GM19467 (cell line): ENCODE results near the gene PLD5.
"Not testable (repeated sequence)": the region's sequence is repeated elsewhere in the genome, so short reads cannot be mapped to it uniquely, and the experiment has no call there.

ENCODE experiments used
- ATAC-seq: cut with Tn5 transposase; IDR thresholded peaks from one replicate; pipeline ENCODE4 v1.9.1; 2021; ENCODE audit warnings: mild to moderate bottlenecking, moderate library complexity; ENCODE audit not compliant: unreplicated experiment

PLD5 gene

GRCh38 chr1:242214455-242214854 lies 310.0 kb downstream of the PLD5 start:
- not testable (repeated sequence) for ATAC-seq

DNA sequence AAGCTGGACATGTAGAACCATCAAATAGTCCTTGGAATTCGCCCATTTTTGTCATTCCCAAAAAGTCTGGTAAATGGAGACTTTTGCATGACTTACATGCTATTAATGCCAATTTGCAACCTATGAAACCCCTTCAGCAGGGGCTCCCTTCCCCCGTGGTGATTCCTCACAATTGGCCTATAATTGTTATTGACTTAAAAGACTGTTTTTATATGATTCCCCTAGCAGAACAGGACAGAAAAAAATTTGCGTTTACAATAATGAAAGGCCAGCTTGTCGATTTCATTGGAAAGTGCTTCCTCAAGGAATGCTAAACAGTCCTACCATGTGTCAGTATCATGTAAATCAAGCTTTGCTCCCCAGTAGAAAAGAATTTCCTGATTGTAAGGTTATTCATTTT lies 311.5 kb downstream of the PLD5 start:
- not testable (repeated sequence) for ATAC-seq

GRCh38 chr1:242212401-242212800 lies 312.1 kb downstream of the PLD5 start:
- ATAC-seq: no peak

DNA sequence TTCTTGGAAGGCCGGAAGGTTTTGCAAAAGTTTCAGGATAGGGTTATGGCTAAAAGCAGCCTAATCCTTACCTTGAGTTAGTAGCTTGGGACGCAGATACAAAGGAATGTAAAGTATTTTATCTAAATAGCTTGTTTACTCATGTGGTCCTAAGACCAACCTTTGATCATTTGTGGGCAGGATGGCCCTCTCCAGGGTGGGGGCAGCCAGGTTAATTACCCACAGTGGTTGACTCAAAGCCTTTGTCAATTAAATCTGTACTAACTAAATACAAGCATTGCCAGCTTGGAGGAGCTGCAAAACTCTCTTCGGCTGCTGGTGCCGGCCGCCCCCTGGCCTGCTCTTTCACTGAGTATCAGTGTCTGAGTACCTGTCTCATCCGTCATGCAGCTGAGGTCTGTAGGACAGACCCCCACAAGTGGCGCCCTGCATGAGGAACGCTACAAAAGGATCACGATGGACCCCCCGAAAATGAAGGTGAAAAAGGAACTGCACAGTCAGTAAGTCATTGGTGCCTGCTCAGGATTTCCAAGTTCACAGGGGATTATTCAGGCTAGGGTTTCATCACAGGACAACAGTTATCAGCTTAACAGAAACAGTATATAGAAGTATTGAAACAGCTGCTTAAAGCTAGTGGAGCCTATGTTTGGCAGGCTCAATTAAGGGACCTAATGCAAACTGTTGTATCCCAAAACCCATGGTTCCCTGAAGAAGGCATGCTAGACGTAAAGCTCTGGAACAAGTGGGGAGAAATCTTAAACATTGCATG lies 313.1 kb downstream of the PLD5 start:
- ATAC-seq: no peak

GRCh38 chr1:242210316-242210715 lies 314.2 kb downstream of the PLD5 start:
- ATAC-seq: not testable (repeated sequence)

DNA sequence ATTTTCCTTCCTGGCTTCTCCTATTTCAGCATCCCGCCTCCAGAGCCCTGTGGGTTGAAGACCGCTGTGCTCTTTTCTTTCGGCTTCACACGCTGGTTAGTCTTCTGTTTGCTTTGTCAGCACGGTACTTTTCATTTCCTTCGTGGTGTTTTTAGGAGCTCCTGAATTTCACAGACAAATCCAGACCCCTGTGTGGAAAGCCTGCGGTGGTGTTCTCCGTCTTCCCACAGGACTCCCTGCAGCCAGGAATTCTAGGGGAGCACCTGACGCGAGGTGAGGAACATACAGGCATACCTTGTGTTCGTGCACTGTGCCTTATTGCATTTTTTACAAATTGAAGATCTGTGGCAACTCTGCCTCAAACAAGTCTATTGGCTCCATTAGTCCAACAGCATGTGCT lies 315.4 kb downstream of the PLD5 start:
- ATAC-seq: no peak

DNA sequence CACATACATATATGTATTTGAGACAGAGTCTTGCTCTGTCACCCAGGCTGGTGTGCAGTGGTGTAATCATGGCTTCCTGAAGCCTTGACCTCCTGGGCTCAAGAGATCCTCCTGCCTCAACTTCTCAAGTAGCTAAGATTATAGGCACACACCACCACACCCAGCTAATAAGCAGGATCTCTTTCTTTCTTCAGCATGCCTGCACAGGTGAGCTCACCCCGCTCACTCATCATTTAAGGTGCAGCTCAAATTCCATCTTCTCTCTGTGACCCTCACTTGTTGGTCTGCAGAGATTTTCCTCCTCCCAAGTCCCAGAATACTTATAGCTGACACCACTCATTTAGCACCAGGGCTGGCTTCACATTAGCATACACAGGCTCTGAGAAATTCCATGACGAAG lies 316.5 kb downstream of the PLD5 start:
- no peak for ATAC-seq

GRCh38 chr1:242206994-242207393 lies 317.5 kb downstream of the PLD5 start:
- ATAC-seq: no peak

DNA sequence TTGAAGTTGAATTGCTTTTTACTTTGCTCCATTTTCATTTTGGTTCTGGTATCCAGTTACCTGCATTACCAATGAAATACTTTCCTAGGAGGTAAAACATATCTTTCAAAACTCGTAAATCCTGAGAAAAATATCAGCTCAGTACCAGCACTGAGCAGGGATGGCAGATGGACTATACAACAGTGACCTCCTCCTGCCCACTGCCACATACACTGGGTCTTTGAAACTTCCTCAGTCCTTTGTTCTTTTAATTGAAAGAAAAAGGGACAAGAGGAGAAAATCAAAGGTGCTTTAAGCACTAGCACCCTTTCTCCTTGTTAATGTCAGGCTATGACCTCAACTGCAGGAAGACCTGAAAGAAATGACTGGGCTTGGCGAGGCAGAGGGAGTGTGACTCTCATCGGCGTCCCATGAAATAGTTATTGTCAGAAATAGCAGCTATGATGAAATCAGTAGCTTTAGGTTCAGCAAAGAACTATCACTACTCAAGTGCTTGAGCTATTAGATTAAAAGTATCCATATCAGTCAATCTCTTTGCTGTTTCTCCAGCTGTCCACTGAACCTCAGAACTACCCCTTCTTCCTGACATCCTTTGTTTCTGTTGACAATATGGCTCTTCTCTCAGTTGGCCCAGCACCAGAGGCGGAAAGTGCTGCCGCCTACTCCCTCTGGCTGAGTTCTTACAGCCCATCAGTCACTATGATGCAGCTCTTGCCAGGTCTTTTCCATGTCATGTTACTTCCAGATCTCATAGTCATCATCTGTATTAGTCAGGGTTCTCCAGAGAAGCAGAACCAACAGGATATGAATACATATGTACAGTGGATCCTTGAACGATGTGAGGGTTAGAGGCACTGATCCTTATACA lies 318.6 kb downstream of the PLD5 start:
- ATAC-seq: no peak

DNA sequence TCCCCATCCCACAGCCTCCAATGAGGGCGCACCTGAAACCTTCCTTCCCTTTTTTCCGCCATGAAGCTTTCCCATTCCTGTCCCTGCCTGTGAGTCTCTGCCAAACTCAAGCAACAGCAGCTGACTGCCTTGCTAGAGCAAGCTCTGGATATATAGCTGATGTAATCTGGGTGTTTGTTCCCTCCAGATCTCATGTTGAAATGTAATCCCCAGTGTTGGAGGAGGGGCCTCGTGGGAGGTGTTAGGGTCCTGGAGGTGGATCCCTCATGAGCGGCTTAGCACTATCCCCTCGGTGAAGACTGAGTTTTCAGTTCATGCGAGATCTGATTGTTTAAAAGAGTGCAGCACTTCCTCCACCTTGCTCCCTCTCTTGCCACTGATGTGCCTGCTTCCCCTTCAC lies 321.2 kb downstream of the PLD5 start:
- no peak for ATAC-seq

GRCh38 chr1:242201090-242201489 lies 323.4 kb downstream of the PLD5 start:
- no peak for ATAC-seq

DNA sequence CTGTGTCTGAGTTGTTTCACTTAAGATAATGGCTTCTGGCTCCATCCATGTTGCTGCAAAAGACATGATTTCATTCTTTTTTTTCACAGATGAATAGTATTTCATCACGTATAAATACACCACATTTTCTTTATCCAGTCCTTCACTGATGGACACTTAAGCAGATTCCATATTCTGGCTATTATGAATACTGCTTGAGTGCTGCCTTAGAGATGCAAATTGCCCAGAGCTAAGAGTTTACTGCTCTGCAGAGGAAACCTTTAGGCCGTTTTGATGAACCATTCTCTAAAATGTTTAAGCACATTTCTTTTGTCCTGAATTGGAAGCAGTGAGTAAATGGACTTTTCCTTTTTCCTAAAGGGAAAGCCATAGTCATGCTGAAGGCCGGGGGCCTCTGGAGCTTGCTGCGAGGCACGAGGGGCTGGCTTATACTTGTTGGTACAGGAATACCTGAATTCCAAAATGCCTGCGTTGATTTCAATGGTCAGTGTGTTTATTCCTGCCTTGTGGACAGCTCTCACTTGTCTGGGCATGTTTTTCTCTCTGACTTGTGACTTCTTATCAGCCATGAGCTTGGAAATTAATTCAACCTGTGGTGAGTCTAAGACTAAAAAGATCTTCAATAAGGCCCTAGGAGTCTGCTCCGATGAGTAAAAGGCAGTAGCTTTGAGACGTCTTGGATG lies 324.6 kb downstream of the PLD5 start:
- ATAC-seq: no peak

- no peak for ATAC-seq
These were observed 326.3 kb downstream of the PLD5 start for GRCh38 chr1:242197907-242198820.

- ATAC-seq: no peak
These were observed 327.6 kb downstream of the PLD5 start for GRCh38 chr1:242196914-242197313.

DNA sequence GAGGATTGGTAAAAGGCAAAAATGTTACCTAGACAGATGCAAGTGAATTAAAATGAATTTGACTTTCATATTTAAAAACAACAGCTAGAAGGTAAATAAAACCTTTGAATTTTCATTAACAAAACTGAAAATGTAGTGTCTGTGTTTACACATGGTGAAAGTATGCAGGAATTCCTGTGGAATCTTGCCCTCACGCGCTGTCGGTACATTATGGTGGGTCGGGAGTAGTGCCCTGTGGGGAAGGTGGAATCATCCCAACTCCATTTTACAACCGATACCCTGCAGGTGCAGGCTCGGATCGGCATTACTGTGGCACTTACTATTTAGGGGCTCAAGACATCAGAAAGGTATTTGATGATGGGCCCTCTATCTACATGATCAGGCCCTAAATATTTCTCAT lies 328.4 kb downstream of the PLD5 start:
- no peak for ATAC-seq

DNA sequence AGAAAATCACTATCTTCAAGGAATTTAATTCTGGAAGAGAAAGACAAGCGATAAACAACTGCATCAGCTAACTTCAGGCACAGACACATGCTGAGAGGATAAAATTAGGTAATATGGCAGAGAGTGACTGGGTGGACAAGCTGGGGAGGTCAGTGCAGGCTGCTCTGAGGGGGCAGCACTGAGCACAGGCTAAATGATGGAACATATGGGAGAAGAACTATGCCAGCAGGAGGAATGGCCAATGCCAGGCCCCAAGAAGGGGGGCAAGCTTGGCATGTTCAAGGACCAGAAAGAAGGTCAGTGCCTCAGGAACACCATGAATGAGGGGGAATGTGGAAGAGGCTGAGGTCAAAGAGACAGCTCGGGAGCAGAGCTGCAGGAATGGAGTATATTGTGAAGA lies 334.9 kb downstream of the PLD5 start:
- no peak for ATAC-seq

- peak; percentile 69 for ATAC-seq
These were observed 336.7 kb downstream of the PLD5 start for GRCh38 chr1:242187816-242188215.

- ATAC-seq: peak; percentile 45
These were observed 337.3 kb downstream of the PLD5 start for GRCh38 chr1:242187171-242187570.

DNA sequence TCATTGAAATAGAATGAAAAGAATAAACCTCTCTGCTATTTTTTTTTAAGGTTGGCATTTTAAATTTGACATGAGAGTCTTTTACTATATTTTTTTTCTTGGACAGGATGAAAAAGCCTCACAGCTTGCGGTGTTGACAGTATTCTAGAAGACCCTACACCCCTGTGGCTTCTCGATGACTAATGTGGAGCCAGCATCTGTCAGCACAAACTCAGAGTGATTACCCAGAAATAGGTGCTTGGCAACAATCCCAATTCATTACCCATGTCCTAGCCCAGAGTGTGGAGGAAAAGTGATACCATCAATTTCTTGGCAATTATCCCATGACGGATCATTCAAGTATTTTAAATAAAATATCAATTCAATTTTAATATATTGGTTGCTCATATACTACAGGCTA lies 338.8 kb downstream of the PLD5 start:
- ATAC-seq: no peak

DNA sequence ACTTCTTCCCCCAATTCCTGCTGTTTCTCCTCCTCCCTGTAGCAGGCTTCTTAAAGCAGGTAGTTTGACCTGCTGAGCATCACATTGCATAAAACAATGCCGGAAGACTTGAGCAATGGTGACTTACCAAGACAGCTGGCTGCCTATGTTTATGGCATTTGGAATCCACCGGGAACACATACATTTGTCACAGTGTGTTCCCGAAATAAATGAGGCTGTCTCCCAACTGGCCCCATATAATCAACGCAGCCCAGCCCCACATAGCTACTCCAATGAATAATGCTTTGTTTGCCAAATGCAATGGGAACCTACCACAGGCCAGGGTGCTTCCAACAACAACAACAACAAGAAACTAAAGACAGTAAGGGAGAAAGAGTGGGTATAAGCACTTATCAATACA lies 339.5 kb downstream of the PLD5 start:
- no peak for ATAC-seq

DNA sequence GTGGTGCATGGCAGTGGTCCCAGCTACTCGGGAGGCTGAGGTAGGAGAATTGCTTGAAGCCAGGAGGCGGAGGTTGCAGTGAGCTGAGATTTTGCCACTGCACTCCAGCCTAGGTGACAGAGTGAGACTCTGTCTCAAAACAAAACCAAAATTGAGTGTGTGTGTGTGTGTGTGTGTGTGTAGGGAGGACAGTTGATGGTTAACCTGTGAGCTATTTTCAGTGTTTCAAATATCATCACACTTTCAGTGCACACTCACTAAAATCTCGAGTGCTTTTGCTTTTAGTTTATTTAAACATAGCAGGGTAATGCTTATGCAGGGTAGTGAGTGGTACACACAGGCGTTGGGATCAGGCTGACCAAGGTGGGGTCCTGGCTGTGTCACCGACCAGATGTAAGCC lies 344.7 kb downstream of the PLD5 start:
- ATAC-seq: peak; percentile 91
